ENCODE results near the gene TIMP2. TPM values are rescaled to one million over a fixed set of nuclear protein-coding genes. Genes with fewer than 3 reads are reported as not detected.

TIMP2 gene
- total and polyA plus RNA-seq, 2 of the 13 experiments (the other 11 are each of a cell fraction or from before 2014, with no cell fraction given), result 3.8 to 8.5 TPM

- TF ChIP-seq, protein P1, sequence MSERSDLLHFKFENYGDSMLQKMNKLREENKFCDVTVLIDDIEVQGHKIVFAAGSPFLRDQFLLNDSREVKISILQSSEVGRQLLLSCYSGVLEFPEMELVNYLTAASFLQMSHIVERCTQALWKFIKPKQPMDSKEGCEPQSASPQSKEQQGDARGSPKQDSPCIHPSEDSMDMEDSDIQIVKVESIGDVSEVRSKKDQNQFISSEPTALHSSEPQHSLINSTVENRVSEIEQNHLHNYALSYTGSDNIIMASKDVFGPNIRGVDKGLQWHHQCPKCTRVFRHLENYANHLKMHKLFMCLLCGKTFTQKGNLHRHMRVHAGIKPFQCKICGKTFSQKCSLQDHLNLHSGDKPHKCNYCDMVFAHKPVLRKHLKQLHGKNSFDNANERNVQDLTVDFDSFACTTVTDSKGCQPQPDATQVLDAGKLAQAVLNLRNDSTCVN (CRISPR knock-in tag; IDR thresholded peaks at IDR 0.05; ENCODE audit: borderline replicate concordance), result no peak
- TF ChIP-seq ZNF530 (CRISPR knock-in tag; IDR thresholded peaks at IDR 0.05; ENCODE audit: low read depth), result no peak
- TF ChIP-seq ZNF124 (CRISPR knock-in tag; IDR thresholded peaks at IDR 0.05), result no peak
- TF ChIP-seq TARDBP (CRISPR knock-in tag; IDR thresholded peaks at IDR 0.05), result no peak
- TF ChIP-seq POLR2A (IDR thresholded peaks at IDR 0.05; ENCODE audit: insufficient read depth in 1 of 2, low read depth in 2 of 2, low read length in 2 of 2), result no peak
- no peak for TF ChIP-seq DNMT3B (CRISPR knock-in tag; conservative IDR thresholded peaks at IDR 0.05)
- TF ChIP-seq MXD4 (CRISPR knock-in tag; IDR thresholded peaks at IDR 0.05), result no peak
- no peak for TF ChIP-seq ZNF33A (CRISPR knock-in tag; IDR thresholded peaks at IDR 0.05; ENCODE audit: borderline replicate concordance)
- TF ChIP-seq HDAC6 (IDR thresholded peaks at IDR 0.05; ENCODE audit: low read depth, low read length), result no peak
- no peak for TF ChIP-seq MED13 (CRISPR knock-in tag; IDR thresholded peaks at IDR 0.05)
- no peak for TF ChIP-seq HMG20B (CRISPR knock-in tag; conservative IDR thresholded peaks at IDR 0.05)
- TF ChIP-seq ZFP36L1 (CRISPR knock-in tag; IDR thresholded peaks at IDR 0.05), result no peak
- TF ChIP-seq, protein P2, sequence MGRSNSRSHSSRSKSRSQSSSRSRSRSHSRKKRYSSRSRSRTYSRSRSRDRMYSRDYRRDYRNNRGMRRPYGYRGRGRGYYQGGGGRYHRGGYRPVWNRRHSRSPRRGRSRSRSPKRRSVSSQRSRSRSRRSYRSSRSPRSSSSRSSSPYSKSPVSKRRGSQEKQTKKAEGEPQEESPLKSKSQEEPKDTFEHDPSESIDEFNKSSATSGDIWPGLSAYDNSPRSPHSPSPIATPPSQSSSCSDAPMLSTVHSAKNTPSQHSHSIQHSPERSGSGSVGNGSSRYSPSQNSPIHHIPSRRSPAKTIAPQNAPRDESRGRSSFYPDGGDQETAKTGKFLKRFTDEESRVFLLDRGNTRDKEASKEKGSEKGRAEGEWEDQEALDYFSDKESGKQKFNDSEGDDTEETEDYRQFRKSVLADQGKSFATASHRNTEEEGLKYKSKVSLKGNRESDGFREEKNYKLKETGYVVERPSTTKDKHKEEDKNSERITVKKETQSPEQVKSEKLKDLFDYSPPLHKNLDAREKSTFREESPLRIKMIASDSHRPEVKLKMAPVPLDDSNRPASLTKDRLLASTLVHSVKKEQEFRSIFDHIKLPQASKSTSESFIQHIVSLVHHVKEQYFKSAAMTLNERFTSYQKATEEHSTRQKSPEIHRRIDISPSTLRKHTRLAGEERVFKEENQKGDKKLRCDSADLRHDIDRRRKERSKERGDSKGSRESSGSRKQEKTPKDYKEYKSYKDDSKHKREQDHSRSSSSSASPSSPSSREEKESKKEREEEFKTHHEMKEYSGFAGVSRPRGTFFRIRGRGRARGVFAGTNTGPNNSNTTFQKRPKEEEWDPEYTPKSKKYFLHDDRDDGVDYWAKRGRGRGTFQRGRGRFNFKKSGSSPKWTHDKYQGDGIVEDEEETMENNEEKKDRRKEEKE (IDR thresholded peaks at IDR 0.05), result no peak
- no peak for TF ChIP-seq ZNF598 (CRISPR knock-in tag; IDR thresholded peaks at IDR 0.05; ENCODE audit: borderline replicate concordance)
- TF ChIP-seq ZNF280D (CRISPR knock-in tag; IDR thresholded peaks at IDR 0.05), result no peak
- TF ChIP-seq CBX1 (IDR thresholded peaks at IDR 0.05; ENCODE audit: low read depth), result peak; percentile 26
- TF ChIP-seq NFYC (CRISPR knock-in tag; IDR thresholded peaks at IDR 0.05), result no peak
- peak; percentile 30; the same call in 1 of the 2 replicates for TF ChIP-seq ZNF776 (CRISPR knock-in tag; IDR thresholded peaks at IDR 0.05)
- no peak for TF ChIP-seq ZNF546 (CRISPR knock-in tag; conservative IDR thresholded peaks at IDR 0.05)
- no peak; the same call in 1 of the 2 replicates for TF ChIP-seq ZNF761 (CRISPR knock-in tag; conservative IDR thresholded peaks at IDR 0.05)
- no peak for TF ChIP-seq IRF2 (CRISPR knock-in tag; IDR thresholded peaks at IDR 0.05)
- TF ChIP-seq CREBL2 (CRISPR knock-in tag; IDR thresholded peaks at IDR 0.05; ENCODE audit: borderline replicate concordance), result no peak
- TF ChIP-seq MAFF (IDR thresholded peaks at IDR 0.05; ENCODE audit: low read depth, low read length), result peak; percentile 27; the same call in 1 of the 2 replicates
- TF ChIP-seq TSC22D2 (CRISPR knock-in tag; IDR thresholded peaks at IDR 0.05; ENCODE audit: borderline replicate concordance), result no peak
Observed at GRCh38 chr17:78883533-78884131, 41.6 kb downstream of the TIMP2 start (continued).
